Neural progenitor cell (in vitro differentiated cells): ENCODE data around the gene HMCN1.

Experiments
- EZH2 ChIP-seq: fragments of 200-600 bp; sonication (generic); IDR thresholded peaks from 2 replicates; pipeline ENCODE4 v1.6.1; 2017; ENCODE audit warnings: antibody characterized with exemption, mild to moderate bottlenecking, moderate library complexity
- TF ChIP-seq, protein P1 (sequence below): fragments of 200-600 bp; sonication (generic); IDR thresholded peaks from 2 replicates; pipeline ENCODE4 v1.5.1; 2017; ENCODE audit warnings: antibody characterized with exemption, mild to moderate bottlenecking

DNA sequence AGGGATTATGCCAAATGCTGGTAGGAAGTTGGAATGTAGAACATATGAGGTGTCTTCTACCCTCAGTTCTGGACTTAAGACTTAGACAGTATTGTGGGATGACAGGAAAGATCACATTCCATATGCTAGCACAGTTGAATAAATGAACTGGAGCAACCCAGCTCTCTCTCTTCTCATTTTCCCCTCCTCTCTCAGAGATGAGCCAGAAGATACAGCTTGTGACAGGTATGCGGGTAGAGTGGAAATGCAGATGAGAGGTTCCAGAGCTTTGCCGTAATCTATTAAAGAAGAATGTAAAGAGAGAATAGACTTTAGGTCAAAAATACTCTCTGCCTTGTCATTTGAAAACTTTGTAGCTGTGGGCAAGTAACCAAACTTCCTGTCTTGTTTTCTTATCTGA lies 32.5 kb upstream of the HMCN1 start:
- no peak for TF ChIP-seq EZH2
- TF ChIP-seq, protein P1, sequence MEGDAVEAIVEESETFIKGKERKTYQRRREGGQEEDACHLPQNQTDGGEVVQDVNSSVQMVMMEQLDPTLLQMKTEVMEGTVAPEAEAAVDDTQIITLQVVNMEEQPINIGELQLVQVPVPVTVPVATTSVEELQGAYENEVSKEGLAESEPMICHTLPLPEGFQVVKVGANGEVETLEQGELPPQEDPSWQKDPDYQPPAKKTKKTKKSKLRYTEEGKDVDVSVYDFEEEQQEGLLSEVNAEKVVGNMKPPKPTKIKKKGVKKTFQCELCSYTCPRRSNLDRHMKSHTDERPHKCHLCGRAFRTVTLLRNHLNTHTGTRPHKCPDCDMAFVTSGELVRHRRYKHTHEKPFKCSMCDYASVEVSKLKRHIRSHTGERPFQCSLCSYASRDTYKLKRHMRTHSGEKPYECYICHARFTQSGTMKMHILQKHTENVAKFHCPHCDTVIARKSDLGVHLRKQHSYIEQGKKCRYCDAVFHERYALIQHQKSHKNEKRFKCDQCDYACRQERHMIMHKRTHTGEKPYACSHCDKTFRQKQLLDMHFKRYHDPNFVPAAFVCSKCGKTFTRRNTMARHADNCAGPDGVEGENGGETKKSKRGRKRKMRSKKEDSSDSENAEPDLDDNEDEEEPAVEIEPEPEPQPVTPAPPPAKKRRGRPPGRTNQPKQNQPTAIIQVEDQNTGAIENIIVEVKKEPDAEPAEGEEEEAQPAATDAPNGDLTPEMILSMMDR, result no peak
